Activated naive CD8-positive, alpha-beta T cell treated with anti-CD3 and anti-CD28 coated beads for 36 hours (primary cell): ENCODE measurements around the gene ZRANB1. TPM values are rescaled to one million over a fixed set of nuclear protein-coding genes. Genes with fewer than 3 reads are reported as not detected.

Experiments used
- DNase-seq: peaks from one replicate; pipeline ENCODE4 v3.0.0; 2021
- H3K27ac Mint-ChIP-seq: one replicate; pipeline ENCODE4 v1.8.0; 2022; ENCODE audit warnings: mild to moderate bottlenecking, moderate library complexity, mixed read lengths
- H3K27me3 Mint-ChIP-seq: one replicate; pipeline ENCODE4 v1.8.0; 2022; ENCODE audit warnings: mild to moderate bottlenecking, mixed read lengths
- H3K36me3 Mint-ChIP-seq: one replicate; pipeline ENCODE4 v1.8.0; 2021; ENCODE audit warnings: mild to moderate bottlenecking, mixed read lengths
- H3K4me1 Mint-ChIP-seq: one replicate; pipeline ENCODE4 v1.8.0; 2021; ENCODE audit warnings: mixed read lengths
- H3K4me3 Mint-ChIP-seq: one replicate; pipeline ENCODE4 v1.8.0; 2022; ENCODE audit warnings: mild to moderate bottlenecking, moderate library complexity, mixed read lengths
- H3K9me3 Mint-ChIP-seq: one replicate; pipeline ENCODE4 v1.8.0; 2022; ENCODE audit warnings: mixed read lengths
- total RNA-seq, 2 experiments: library from RNA; stranded (reverse); gene quantifications; one replicate each; pipeline ENCODE4 v1.2.3, GENCODE V29; 2021

ZRANB1 gene
- total RNA-seq, 2 experiments from 2014 or later: 11.5 to 12.6 TPM

DNA sequence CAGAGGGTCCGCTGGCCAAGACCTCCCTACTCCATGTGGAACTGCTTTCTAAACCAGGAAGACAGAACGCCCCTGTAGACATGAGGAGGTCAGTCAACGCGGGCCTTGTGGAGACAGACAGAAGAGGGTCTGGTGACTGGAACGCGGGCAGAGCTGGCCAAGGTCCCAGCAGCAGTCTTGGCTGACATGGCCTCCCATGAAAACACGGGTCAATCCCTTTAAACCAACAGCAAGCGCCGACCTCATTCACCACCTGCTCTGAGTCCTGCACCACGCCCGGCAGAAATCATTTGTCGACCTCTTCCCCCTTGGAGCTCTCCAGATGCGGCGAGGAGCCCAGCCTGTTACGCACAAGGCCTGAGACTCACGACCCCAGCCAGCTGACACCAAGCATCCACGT, 78.5 kb downstream of the ZRANB1 start:
- no peaks in the 10 kb centered on the region for H3K9me3 Mint-ChIP-seq
- no peak overlapping the region for H3K27ac Mint-ChIP-seq
- DNase-seq: no peak
- no peaks in the 10 kb centered on the region for H3K36me3 Mint-ChIP-seq
- no peak overlapping the region for H3K4me3 Mint-ChIP-seq
- peaks cover 4% of the 10 kb centered on the region for H3K27me3 Mint-ChIP-seq
- no peaks in the 10 kb centered on the region for H3K4me1 Mint-ChIP-seq

DNA sequence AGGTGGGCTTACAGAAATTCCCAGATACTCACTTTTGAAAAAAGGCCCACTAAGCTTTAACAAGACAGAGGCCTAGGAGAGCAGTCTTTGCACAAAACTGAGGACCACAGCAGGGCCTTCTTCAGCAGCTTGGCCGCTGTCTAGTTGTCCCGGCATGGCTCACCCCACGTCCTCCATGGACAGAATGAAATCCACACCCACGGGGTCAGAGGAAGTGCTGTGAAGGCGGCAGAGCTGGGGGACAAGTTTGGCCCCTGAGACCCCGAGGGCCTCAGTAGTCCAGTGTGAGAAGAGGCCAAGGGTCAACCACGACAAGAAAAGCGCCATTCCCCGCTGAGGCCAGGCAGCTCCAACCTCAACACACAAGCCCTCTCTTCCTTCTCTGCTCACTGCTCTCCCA, 78.9 kb downstream of the ZRANB1 start:
- Mint-ChIP-seq H3K9me3 (no peaks in the 10 kb centered on the region), H3K36me3 (no peaks in the 10 kb centered on the region), H3K27me3 (peaks cover 4% of the 10 kb centered on the region), H3K27ac (no peak overlapping the region), H3K4me3 (no peak overlapping the region), H3K4me1 (no peaks in the 10 kb centered on the region)
- DNase-seq: no peak

DNA sequence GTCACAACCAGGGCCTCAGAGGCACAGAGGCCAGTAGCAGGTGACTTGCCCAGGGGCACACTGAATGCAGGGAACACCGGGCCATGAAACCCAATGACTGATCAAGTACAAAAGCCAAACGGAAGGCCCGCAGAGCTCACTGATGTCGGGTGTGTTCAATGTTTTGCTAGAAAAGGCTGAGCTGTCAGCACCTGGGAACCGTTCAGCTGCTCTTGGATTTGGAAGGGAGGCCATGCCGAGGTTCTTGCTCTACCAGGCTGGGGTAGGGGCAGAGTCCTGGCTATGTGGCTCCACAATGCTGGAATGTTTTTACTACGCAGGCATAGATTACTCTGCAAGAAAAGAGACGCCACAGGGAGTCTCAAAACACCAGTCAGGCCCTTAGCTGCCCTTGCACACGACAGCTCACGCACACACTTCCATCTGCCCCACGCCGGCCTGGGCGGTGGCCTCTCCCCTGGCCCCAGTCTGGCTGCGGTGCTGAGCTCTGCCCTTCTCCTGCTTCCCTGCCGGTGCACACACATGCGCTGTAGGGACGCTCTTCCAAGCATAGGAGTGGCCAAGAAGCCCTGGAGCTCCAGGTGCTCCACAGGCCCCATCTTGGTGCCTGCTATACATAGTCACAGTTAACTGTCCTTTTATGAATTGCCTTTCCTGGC, 79.9 kb downstream of the ZRANB1 start:
- H3K9me3 Mint-ChIP-seq: no peaks in the 10 kb centered on the region
- no peaks in the 10 kb centered on the region for H3K4me1 Mint-ChIP-seq
- H3K4me3 Mint-ChIP-seq: no peak overlapping the region
- DNase-seq: no peak
- no peaks in the 10 kb centered on the region for H3K36me3 Mint-ChIP-seq
- H3K27me3 Mint-ChIP-seq: peaks cover 4% of the 10 kb centered on the region
- no peak overlapping the region for H3K27ac Mint-ChIP-seq

DNA sequence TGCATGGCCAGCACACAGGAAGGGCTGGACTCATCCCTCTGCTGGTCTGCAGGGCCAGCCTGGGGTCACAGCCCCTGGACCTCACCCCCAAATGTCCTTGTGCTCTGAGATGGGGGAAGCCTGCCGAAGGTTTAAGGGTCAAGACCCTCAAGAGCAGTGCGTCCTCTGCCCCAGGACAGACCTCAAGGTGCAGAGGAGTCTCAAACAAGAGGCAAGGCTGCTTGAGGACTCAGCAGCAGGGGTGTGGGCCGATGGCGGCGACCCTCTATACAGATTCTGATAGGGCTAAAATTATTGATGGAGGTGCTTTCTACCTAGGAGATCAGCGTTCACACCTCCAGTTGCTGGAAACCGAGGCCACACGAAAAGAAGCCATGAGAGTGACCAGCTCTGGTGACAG, 80.7 kb downstream of the ZRANB1 start:
- H3K4me1 Mint-ChIP-seq: no peaks in the 10 kb centered on the region
- no peaks in the 10 kb centered on the region for H3K36me3 Mint-ChIP-seq
- H3K27me3 Mint-ChIP-seq: peaks cover 4% of the 10 kb centered on the region
- DNase-seq: no peak
- no peaks in the 10 kb centered on the region for H3K9me3 Mint-ChIP-seq
- no peak overlapping the region for H3K4me3 Mint-ChIP-seq
- H3K27ac Mint-ChIP-seq: no peak overlapping the region

DNA sequence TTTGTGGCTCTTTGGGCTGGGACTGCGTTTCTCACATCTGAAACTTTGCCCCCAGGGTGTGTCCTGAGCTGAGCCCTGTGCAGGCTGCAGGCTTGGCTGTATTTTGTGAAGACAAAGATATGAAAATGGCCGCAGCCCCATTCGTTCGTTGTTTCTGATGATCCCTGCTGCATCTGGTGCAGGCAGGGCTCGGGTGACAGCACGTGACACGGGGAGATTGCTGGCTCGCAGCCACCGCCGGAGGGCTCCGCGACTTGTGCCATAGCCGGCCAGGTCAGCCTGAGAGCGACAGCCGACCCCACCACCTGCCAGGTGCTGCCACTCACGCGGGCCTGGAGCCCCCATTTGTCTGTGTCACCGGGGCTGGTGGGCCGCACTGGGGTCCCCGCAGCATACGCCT, 81.3 kb downstream of the ZRANB1 start:
- H3K4me3 Mint-ChIP-seq: no peak overlapping the region
- no peaks in the 10 kb centered on the region for H3K36me3 Mint-ChIP-seq
- H3K4me1 Mint-ChIP-seq: no peaks in the 10 kb centered on the region
- H3K9me3 Mint-ChIP-seq: no peaks in the 10 kb centered on the region
- peaks cover 2% of the 10 kb centered on the region for H3K27me3 Mint-ChIP-seq
- no peak for DNase-seq
- no peak overlapping the region for H3K27ac Mint-ChIP-seq

DNA sequence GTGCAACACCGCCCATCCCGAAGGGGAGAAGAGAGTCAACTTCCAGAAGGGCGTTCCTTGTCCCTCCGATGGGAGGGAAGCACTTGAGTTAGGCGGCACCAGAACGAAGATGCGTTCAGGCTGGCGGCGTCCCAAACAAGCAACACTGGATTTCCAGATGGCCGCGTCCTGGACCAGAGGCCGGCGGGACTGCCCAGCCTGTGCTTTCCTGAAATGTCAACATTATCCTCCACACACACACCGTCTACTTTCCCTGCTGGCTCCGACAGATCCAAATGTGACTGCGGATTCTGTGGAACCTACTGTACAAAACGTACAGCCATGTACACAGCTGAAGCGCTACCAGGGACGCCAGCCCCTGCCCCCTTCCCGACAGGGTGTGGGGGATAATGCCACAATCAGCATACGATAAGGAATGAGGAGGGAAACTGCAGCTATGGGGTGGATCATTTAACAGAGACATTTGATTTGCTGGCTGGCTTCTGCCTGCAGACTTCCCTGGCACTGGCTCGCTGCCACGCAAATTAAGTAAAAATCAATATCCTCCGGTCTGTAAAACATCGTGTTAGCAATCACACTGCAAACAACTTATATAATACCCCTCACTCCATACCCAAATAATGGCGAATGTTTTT, 82.1 kb downstream of the ZRANB1 start:
- Mint-ChIP-seq H3K27ac (no peak overlapping the region), H3K9me3 (no peaks in the 10 kb centered on the region), H3K27me3 (no peaks in the 10 kb centered on the region), H3K4me1 (no peaks in the 10 kb centered on the region), H3K4me3 (no peak overlapping the region), H3K36me3 (no peaks in the 10 kb centered on the region)
- no peak for DNase-seq

DNA sequence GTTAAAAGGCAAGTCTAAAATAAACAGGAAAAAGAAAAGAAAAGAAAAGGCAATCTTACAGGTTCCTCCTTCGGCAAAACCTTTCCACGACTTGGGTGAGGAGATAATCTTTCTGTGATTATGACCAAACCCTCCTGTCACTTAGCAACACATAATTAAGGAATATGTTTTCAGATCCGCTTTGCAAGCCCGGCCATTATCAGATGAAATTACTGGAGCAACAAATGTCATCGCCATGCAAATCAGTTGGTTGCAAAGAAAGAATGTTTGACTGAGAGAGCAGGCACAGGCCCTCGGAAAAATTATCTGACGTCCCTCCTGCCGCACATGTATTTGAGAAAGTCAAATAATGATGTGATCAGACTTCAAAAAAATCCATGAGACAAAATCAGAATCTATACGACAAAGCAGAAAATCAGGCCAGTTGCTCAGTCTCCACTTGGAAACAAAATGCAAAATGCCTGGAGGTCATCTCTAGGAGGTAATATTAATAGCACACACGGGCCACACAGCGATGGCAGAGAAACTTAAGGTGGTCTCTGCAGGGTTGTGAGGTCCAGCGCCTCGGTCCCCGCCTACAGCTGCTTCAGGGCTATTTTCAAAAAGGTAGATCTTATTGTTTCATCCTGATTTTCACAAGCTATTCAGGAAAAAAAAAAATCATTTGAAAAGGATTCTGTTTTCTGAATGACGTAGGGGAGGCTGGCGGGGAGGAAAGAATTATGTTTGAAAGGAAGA, 82.7 kb downstream of the ZRANB1 start:
- Mint-ChIP-seq H3K27ac (no peak overlapping the region), H3K36me3 (no peaks in the 10 kb centered on the region), H3K4me3 (no peak overlapping the region), H3K9me3 (no peaks in the 10 kb centered on the region), H3K4me1 (no peaks in the 10 kb centered on the region), H3K27me3 (no peaks in the 10 kb centered on the region)
- no peak for DNase-seq

DNA sequence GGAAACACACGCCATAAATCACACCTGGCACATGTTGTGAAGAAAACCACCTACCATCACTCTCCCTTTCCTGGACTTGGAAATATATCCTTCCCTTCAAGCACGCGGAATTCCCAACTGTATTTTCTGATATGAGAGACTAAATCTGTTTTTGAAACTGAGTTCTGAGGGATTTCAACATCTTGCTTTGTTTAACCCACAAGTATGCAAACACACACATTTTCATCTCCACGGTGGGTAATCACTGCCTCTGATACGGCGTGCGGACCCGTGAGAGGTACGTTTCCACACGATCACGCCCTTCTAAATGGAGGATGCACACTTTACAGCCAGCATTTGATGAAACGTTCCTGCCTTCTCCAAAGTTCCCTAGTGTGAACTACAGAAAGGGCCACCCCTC, 83.4 kb downstream of the ZRANB1 start:
- Mint-ChIP-seq H3K36me3 (no peaks in the 10 kb centered on the region), H3K27me3 (no peaks in the 10 kb centered on the region), H3K4me1 (no peaks in the 10 kb centered on the region), H3K9me3 (no peaks in the 10 kb centered on the region), H3K4me3 (no peak overlapping the region), H3K27ac (no peak overlapping the region)
- DNase-seq: no peak

DNA sequence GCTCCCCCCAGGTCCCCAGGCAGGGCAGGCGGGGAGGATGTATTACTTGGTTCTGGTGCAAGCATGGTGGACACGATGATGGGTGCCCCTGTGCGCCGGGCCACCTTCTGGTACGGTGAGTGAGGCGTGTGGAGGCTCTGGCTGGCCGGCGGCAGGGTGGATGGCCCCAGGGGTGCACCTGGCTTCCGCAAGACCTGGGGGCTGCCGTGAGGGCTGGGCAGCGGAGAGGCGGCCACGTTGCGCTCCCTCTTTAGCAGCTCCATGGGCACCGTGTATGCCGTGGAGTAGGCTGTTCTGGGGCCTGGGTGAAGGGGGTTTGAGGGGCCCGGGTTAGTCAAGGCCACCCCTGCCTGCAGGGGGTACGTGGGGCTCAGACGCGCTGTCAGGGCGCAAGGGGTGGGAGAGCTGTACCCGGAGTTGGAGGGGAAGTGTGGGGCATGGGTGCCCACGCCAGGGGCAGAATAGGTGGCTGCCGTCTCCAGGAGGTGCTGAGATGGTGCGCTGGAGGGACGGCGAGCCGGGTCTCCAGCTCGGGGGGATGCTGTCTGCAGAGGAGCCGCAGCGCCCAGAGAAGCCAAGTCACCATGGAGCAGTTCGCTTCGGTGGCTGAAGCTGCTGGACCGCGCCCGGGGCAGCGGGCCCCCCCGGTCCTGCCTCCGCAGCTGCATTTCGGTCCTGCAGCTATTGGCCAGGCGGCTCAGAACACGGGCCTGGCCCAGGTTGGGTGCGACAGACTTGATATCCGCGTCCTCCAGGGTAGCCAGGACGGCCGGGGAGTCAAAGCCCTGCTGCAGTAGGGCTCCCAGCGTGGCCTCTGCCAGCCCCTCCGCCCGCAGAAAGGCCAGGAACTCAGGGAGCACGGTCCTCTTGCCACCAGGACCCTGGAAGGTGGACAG, 84.4 kb downstream of the ZRANB1 start:
- Mint-ChIP-seq H3K27me3 (no peaks in the 10 kb centered on the region), H3K9me3 (no peaks in the 10 kb centered on the region), H3K4me3 (no peak overlapping the region), H3K4me1 (no peaks in the 10 kb centered on the region), H3K36me3 (no peaks in the 10 kb centered on the region), H3K27ac (no peak overlapping the region)
- no peak for DNase-seq

DNA sequence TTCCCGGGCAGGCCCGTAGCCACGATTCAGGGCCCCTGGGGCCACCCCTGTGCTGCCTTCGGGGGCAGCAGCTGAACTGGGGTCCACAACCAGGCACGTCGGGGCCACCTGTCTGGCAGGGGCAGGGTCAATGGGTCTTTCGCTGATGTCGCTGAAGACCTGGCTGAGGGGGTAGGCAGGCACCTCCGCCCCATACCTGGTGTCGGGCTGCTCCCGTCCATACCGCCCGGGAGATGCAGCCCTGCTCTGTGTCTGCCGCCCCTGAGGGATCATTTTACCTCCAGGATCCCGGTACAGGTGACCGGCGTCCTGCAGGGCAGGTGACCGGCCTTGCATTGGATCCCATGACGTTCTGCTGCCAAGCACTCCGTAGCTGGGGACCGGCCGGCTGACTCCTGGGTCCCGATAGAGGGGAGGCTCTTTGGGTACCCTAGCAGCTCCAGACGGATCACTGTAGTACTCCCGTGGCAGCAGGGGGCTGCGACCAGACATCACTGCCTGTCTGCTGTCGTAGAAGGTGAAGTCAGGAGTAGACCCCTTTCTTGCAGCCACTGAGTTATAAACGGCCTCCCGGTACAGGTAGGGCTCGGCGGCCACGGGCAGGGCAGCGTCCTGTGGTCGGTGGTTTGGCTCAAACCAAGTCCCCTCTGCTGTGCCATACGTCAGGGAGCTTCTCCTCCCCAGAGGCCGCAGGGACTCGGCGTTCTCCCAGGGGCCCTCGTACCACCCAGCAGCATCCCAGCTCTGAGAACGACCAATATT, 85.2 kb downstream of the ZRANB1 start:
- no peaks in the 10 kb centered on the region for H3K36me3 Mint-ChIP-seq

DNA sequence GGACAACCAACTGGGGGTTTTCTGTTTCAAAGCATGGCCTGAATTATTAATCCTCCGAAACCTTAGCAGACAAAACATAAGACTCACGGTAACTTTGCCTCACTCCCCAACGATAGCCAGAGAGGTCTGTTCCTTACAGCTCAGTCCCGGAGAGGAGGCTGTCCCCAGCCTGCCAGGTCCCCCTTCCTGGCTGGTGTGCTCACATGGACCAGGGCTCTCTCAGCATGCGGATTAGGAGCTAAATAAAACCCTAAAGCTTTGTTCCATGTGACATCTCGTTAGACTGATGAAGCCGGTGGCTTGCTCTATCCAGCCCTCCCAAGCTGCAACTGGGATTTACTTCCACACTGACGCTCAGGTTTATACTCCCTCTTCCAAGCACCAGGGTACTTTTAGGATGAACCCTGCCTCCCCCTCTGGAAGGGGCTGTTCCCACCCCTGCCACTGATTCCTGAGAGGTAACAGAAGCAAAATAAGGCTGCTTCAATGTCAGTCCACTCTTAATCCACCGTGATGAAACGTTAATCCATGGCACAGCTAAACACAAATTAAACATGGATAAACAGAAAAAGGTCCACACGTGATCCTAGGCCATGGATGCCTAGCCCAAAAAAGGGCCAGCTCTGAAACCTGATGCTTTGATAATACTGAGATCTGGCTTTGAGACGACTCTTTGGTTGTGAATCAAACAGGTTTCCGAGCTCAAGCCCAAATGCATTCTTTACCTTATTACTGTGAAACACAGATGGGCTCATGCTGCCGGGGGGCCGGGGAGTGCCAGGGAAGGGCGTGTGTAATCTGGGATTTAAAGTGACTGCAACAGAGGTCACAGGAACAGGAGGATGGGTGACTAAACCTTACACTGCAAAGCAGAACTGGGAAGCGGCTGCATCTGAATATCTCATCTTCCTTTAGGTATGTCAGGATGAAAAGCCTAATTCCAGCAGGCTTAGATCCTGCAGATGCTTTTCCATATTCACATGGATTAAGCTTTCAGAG, 86.2 kb downstream of the ZRANB1 start:
- no peak for DNase-seq
- Mint-ChIP-seq H3K27me3 (no peaks in the 10 kb centered on the region), H3K4me3 (no peak overlapping the region), H3K27ac (no peak overlapping the region), H3K9me3 (no peaks in the 10 kb centered on the region), H3K36me3 (no peaks in the 10 kb centered on the region), H3K4me1 (no peaks in the 10 kb centered on the region)

More for the DNA sequence above, 85.2 kb downstream of the ZRANB1 start:
- H3K27me3 Mint-ChIP-seq: no peaks in the 10 kb centered on the region
- no peak overlapping the region for H3K27ac Mint-ChIP-seq
- H3K4me1 Mint-ChIP-seq: no peaks in the 10 kb centered on the region
- H3K9me3 Mint-ChIP-seq: no peaks in the 10 kb centered on the region
- no peak overlapping the region for H3K4me3 Mint-ChIP-seq
- DNase-seq: no peak

DNA sequence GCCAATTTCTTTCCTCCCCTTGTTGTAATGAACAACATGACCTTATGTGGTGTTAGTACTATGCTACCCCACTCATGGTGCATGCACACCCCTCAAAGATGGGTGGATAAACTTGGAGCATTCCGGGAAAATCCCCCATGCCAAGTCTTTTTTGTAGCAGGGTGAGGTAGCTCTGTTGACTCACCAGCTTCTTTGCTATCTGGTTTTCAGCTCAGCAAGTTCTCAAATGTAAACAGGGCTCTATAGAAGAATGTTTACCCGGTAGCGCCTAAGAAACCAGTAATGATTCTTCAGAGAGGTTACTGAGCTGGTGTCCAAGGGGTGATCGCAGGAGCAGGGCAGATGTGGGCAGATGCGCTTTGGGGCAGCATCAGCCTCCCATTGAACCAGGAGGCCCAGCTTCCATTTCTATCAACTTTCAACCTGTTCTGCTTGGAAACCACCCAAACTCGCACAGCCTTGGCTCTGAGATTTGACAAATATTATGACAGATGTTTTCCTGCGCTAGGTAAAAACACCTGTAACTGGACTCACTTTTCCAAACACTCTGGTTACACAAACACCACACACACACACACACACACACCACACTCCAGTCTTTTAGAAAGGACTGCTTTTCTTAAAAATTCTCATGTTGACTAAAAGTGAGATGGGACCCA, 87.8 kb downstream of the ZRANB1 start:
- no peak overlapping the region for H3K4me3 Mint-ChIP-seq
- no peak for DNase-seq
- no peaks in the 10 kb centered on the region for H3K4me1 Mint-ChIP-seq
- no peaks in the 10 kb centered on the region for H3K36me3 Mint-ChIP-seq
- H3K27ac Mint-ChIP-seq: no peak overlapping the region
- no peaks in the 10 kb centered on the region for H3K27me3 Mint-ChIP-seq
- no peaks in the 10 kb centered on the region for H3K9me3 Mint-ChIP-seq

DNA sequence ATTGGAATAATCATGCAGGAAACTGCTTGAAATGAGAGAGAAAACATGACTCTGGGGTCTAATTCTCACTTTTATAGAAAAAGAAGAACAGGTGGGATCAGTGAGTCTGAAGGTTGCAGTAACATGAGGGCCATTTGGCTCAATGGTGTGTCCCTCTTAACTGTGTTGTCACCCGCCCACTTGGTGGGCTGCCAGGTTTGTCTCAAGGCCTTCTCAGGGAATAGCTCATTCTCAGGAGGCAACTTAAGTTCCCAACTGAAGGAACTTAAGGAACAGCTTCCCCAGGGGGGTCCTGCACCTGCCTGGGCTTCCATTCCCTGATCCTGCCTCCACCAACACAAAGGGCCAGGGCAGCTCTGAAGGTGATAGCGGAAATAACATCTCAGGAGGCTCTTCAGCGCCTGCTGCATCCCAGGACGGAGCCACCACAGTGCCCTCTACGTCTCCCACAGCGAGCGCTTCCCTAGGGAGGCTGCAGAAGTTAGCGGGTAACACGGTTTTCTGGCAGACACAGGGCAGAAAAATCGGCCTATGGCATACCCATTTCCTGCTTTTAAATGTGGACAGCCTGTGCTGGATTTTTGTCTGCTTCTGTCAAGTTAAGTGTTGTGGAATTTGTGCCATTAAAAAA, 88.8 kb downstream of the ZRANB1 start:
- Mint-ChIP-seq H3K27me3 (no peaks in the 10 kb centered on the region), H3K4me3 (no peak overlapping the region), H3K9me3 (no peaks in the 10 kb centered on the region), H3K4me1 (no peaks in the 10 kb centered on the region), H3K36me3 (no peaks in the 10 kb centered on the region), H3K27ac (no peak overlapping the region)
- no peak for DNase-seq
